Epithelial cell of proximal tubule (primary cell): ENCODE measurements around the gene ANKFN1. TPM values are rescaled to one million over a fixed set of nuclear protein-coding genes. Genes with fewer than 3 reads are reported as not detected.

ENCODE experiments used
- DNase-seq: peaks from one replicate; pipeline ENCODE4 v3.0.0-alpha.2; 2011; ENCODE audit warnings: low read depth
- H3K4me3 ChIP-seq: 2 replicates; pipeline ENCODE4 v1.5.1; 2011; ENCODE audit warnings: low read depth, mild to moderate bottlenecking, low read length
- CTCF ChIP-seq: conservative IDR thresholded peaks from 2 replicates; pipeline ENCODE4 v1.5.1; 2012; ENCODE audit warnings: low read depth, mild to moderate bottlenecking, low read length
- total RNA-seq: library from RNA; depleted of rRNA; stranded (reverse); fragments of >200 nt; gene quantifications from 2 replicates; pipeline ENCODE4 v1.2.3, GENCODE V29; 2015

ANKFN1 gene
- total RNA-seq, 1 donor from 2014 or later = not detected

- no peak for DNase-seq
- TF ChIP-seq CTCF = no peak
- no peak overlapping the region for H3K4me3 ChIP-seq
Observed at GRCh38 chr17:56497132-56497531, 343.9 kb downstream of the ANKFN1 start.

GRCh38 chr17:56499799-56500388 is 346.6 kb downstream of the ANKFN1 start:
- peak; percentile 66 for TF ChIP-seq CTCF
- H3K4me3 ChIP-seq = no peak overlapping the region
- no peak for DNase-seq

- no peak for DNase-seq
Observed at GRCh38 chr17:56502120-56502654, 348.9 kb downstream of the ANKFN1 start.

GRCh38 chr17:56505154-56505756 is 352.0 kb downstream of the ANKFN1 start:
- no peak for TF ChIP-seq CTCF
- no peak overlapping the region for H3K4me3 ChIP-seq
- no peak for DNase-seq

More at GRCh38 chr17:56502120-56502654, 348.9 kb downstream of the ANKFN1 start:
- TF ChIP-seq CTCF = no peak
- H3K4me3 ChIP-seq = no peak overlapping the region

- DNase-seq = no peak
- no peak overlapping the region for H3K4me3 ChIP-seq
- TF ChIP-seq CTCF = peak; percentile 9
Observed at GRCh38 chr17:56506349-56506748, 353.1 kb downstream of the ANKFN1 start.

GRCh38 chr17:56510554-56511342 is 357.5 kb downstream of the ANKFN1 start:
- DNase-seq = no peak
- TF ChIP-seq CTCF = no peak
- no peak overlapping the region for H3K4me3 ChIP-seq
